H9 (cell line): Measurements from ENCODE around the gene POC1B. TPM values are rescaled to one million over a fixed set of nuclear protein-coding genes. Genes with fewer than 3 reads are reported as not detected.

Experiments used
- DNase-seq: peaks from one replicate; pipeline ENCODE4 v3.0.0-alpha.2; 2017
- H2AFZ ChIP-seq: one replicate; pipeline ENCODE4 v1.6.1; 2013; ENCODE audit warnings: mild to moderate bottlenecking, low read length, control low read depth, moderate library complexity
- H2AK5ac ChIP-seq: 2 replicates; pipeline ENCODE4 v1.6.1; 2013; ENCODE audit warnings: low read length, control low read depth, mixed read lengths; ENCODE audit not compliant: insufficient read length
- H2BK120ac ChIP-seq: one replicate; pipeline ENCODE4 v1.6.1; 2013; ENCODE audit warnings: low read depth, mild to moderate bottlenecking, low read length, control low read depth, inconsistent platforms; ENCODE audit not compliant: poor library complexity, severe bottlenecking
- H2BK12ac ChIP-seq: 2 replicates; pipeline ENCODE4 v1.6.1; 2013; ENCODE audit warnings: low read length, control low read depth, mixed read lengths, low read depth; ENCODE audit not compliant: insufficient read length
- H2BK15ac ChIP-seq: 2 replicates; pipeline ENCODE4 v1.6.1; 2013; ENCODE audit warnings: low read depth, low read length, control low read depth
- H2BK20ac ChIP-seq: one replicate; pipeline ENCODE4 v1.6.1; 2013; ENCODE audit warnings: low read depth, mild to moderate bottlenecking, low read length, control low read depth, inconsistent platforms; ENCODE audit not compliant: poor library complexity, severe bottlenecking
- H2BK5ac ChIP-seq: 2 replicates; pipeline ENCODE4 v1.6.1; 2013; ENCODE audit warnings: low read length, control low read depth, mixed read lengths; ENCODE audit not compliant: insufficient read length
- H3K14ac ChIP-seq: 2 replicates; pipeline ENCODE4 v1.6.1; 2013; ENCODE audit warnings: low read length, control low read depth; ENCODE audit not compliant: insufficient read depth
- H3K18ac ChIP-seq: 2 replicates; pipeline ENCODE4 v1.6.1; 2013; ENCODE audit warnings: low read depth, mild to moderate bottlenecking, mixed read lengths, low read length, control low read depth; ENCODE audit not compliant: insufficient read length
- H3K23ac ChIP-seq: 2 replicates; pipeline ENCODE4 v1.6.1; 2013; ENCODE audit warnings: low read length, control low read depth, mixed read lengths, low read depth; ENCODE audit not compliant: insufficient read length
- H3K23me2 ChIP-seq: 2 replicates; pipeline ENCODE4 v1.6.1; 2013; ENCODE audit warnings: low read depth, mild to moderate bottlenecking, mixed read lengths, low read length, control low read depth; ENCODE audit not compliant: insufficient read length, poor library complexity, severe bottlenecking
- H3K27ac ChIP-seq: 2 replicates; pipeline ENCODE4 v1.5.1; 2013; ENCODE audit warnings: low read length, control low read depth, mixed read lengths, low read depth; ENCODE audit not compliant: insufficient read length
- H3K27me3 ChIP-seq: 2 replicates; pipeline ENCODE4 v1.6.1; 2013; ENCODE audit warnings: low read length, control low read depth, inconsistent platforms; ENCODE audit not compliant: insufficient read depth
- H3K4ac ChIP-seq: 2 replicates; pipeline ENCODE4 v1.6.1; 2013; ENCODE audit warnings: low read depth, mild to moderate bottlenecking, control low read depth, inconsistent platforms, low read length, moderate library complexity
- H3K4me1 ChIP-seq: 2 replicates; pipeline ENCODE4 v1.6.1; 2013; ENCODE audit warnings: low read length, control low read depth, inconsistent platforms; ENCODE audit not compliant: insufficient read depth
- H3K4me2 ChIP-seq: 2 replicates; pipeline ENCODE4 v1.6.1; 2013; ENCODE audit warnings: low read length, control low read depth, mixed read lengths; ENCODE audit not compliant: insufficient read length, insufficient read depth
- H3K56ac ChIP-seq: 2 replicates; pipeline ENCODE4 v1.6.1; 2013; ENCODE audit warnings: low read depth, mild to moderate bottlenecking, mixed read lengths, low read length, control low read depth; ENCODE audit not compliant: insufficient read length
- H3K79me1 ChIP-seq: 2 replicates; pipeline ENCODE4 v1.6.1; 2013; ENCODE audit warnings: low read depth, mild to moderate bottlenecking, moderate library complexity, low read length, control low read depth, inconsistent platforms; ENCODE audit not compliant: insufficient read depth, poor library complexity, severe bottlenecking
- H3K79me2 ChIP-seq: 2 replicates; pipeline ENCODE4 v1.6.1; 2013; ENCODE audit warnings: low read length, control low read depth, inconsistent platforms; ENCODE audit not compliant: insufficient read depth
- H3K9ac ChIP-seq: 2 replicates; pipeline ENCODE4 v1.6.1; 2013; ENCODE audit warnings: low read length, control low read depth, mixed read lengths; ENCODE audit not compliant: insufficient read length; ENCODE audit errors: extremely low read depth
- H3K9me3 ChIP-seq: one replicate; pipeline ENCODE4 v1.6.1; 2013; ENCODE audit warnings: low read depth, low read length, inconsistent platforms; ENCODE audit not compliant: control insufficient read depth
- H3T11ph ChIP-seq: one replicate; pipeline ENCODE4 v1.6.1; 2013; ENCODE audit warnings: mild to moderate bottlenecking, low read length, control low read depth, inconsistent platforms
- H4K20me1 ChIP-seq: one replicate; pipeline ENCODE4 v1.6.1; 2013; ENCODE audit not compliant: control insufficient read depth, insufficient read length, insufficient read depth
- H4K5ac ChIP-seq: 2 replicates; pipeline ENCODE4 v1.6.1; 2013; ENCODE audit warnings: low read depth, mild to moderate bottlenecking, mixed read lengths, low read length, control low read depth; ENCODE audit not compliant: insufficient read length
- H4K8ac ChIP-seq: replicated peaks from 2 replicates; pipeline ENCODE4 v1.6.1; 2013; ENCODE audit warnings: low read length, control low read depth, mixed read lengths, low read depth; ENCODE audit not compliant: insufficient read length
- H4K91ac ChIP-seq: 2 replicates; pipeline ENCODE4 v1.6.1; 2013; ENCODE audit warnings: low read depth, mild to moderate bottlenecking, moderate library complexity, mixed read lengths, low read length, control low read depth; ENCODE audit not compliant: insufficient read length
- H3K27ac Mint-ChIP-seq, 3 experiments: 2 replicates in 2 of 3; 3 replicates in 1 of 3; pipeline ENCODE4 v1.8.0; 2020 to 2021; ENCODE audit warnings: mixed read lengths in 3 of 3, mild to moderate bottlenecking in 1 of 3, moderate library complexity in 1 of 3
- H3K27me3 Mint-ChIP-seq: 2 replicates; pipeline ENCODE4 v1.8.0; 2021; ENCODE audit warnings: low read depth, mild to moderate bottlenecking, moderate library complexity, mixed read lengths
- H3K36me3 Mint-ChIP-seq, 3 experiments: 2 replicates in 2 of 3; 3 replicates in 1 of 3; pipeline ENCODE4 v1.8.0; 2020 to 2021; ENCODE audit warnings: low read depth in 3 of 3, mixed read lengths in 3 of 3; ENCODE audit not compliant: insufficient read depth in 1 of 3
- H3K4me1 Mint-ChIP-seq, 2 experiments: 2 replicates each; pipeline ENCODE4 v1.8.0; 2020; ENCODE audit warnings: mixed read lengths in 2 of 2
- H3K4me3 Mint-ChIP-seq, 2 experiments: 2 replicates in 1 of 2; 3 replicates in 1 of 2; pipeline ENCODE4 v1.8.0; 2020 to 2021; ENCODE audit warnings: mild to moderate bottlenecking in 2 of 2, mixed read lengths in 2 of 2, moderate library complexity in 1 of 2
- H3K9me3 Mint-ChIP-seq, 2 experiments: 2 replicates in 1 of 2; 3 replicates in 1 of 2; pipeline ENCODE4 v1.8.0; 2020; ENCODE audit warnings: mild to moderate bottlenecking in 2 of 2, mixed read lengths in 2 of 2, moderate library complexity in 1 of 2
- WGBS: extraction: QIAGEN DNeasy Blood & Tissue Kit; methylation state at CpG from one replicate; pipeline ENCODE4 v1.1.7; 2013; ENCODE audit warnings: missing lambda C conversion rate, low lambda C conversion rate, mixed read lengths; ENCODE audit not compliant: insufficient read length; ENCODE audit errors: extremely low coverage; 5-methylcytosine and 5-hydroxymethylcytosine counted together
- total RNA-seq: library from RNA; stranded (reverse); gene quantifications from 2 replicates; pipeline ENCODE4 v1.2.1, GENCODE V29; 2021
- TF ChIP-seq, protein P1 (sequence below): fragments of 200-600 bp; sonication (generic); conservative IDR thresholded peaks from 3 replicates; pipeline ENCODE4 v1.8.0; 2021; ENCODE audit warnings: antibody characterized with exemption, mild to moderate bottlenecking

Gene POC1B
- total RNA-seq, 1 experiment from 2014 or later: 12.5 TPM

GRCh38 chr12:89537389-89537788 is 11.5 kb upstream of the POC1B start:
- Histone ChIP-seq H3K4me1 (no peaks in the 10 kb centered on the region), H3K4ac (no peak overlapping the region), H2BK120ac (no peak overlapping the region), H3K27ac (no peak overlapping the region), H3K79me2 (no peaks in the 10 kb centered on the region), H3K9me3 (no peaks in the 10 kb centered on the region), H3T11ph (no peak overlapping the region), H3K9ac (no peak overlapping the region), H3K79me1 (no peaks in the 10 kb centered on the region), H4K91ac (no peak overlapping the region), H3K23ac (no peak overlapping the region), H3K18ac (no peak overlapping the region), H2AFZ (no peak overlapping the region), H3K4me2 (no peak overlapping the region), H2AK5ac (no peak overlapping the region), H3K23me2 (no peaks in the 10 kb centered on the region), H2BK20ac (no peak overlapping the region), H2BK15ac (no peak overlapping the region), H4K20me1 (no peaks in the 10 kb centered on the region), H3K27me3 (no peaks in the 10 kb centered on the region), H3K56ac (no peak overlapping the region), H2BK12ac (no peak overlapping the region), H4K5ac (no peak overlapping the region), H4K8ac (no peak overlapping the region), H2BK5ac (no peak overlapping the region), H3K14ac (no peak overlapping the region)
- H3K4me1 Mint-ChIP-seq: peaks cover 2 to 7% of the 10 kb centered on the region in 2 experiments; a peak in 1 of 4 replicates
- no peak for DNase-seq
- H3K27me3 Mint-ChIP-seq: no peaks in the 10 kb centered on the region; the same call in none of the 2 replicates
- WGBS: no CpG with 5 or more reads among the region's 3 CpGs
- no peak overlapping the region for H3K27ac Mint-ChIP-seq
- TF ChIP-seq, protein P1, sequence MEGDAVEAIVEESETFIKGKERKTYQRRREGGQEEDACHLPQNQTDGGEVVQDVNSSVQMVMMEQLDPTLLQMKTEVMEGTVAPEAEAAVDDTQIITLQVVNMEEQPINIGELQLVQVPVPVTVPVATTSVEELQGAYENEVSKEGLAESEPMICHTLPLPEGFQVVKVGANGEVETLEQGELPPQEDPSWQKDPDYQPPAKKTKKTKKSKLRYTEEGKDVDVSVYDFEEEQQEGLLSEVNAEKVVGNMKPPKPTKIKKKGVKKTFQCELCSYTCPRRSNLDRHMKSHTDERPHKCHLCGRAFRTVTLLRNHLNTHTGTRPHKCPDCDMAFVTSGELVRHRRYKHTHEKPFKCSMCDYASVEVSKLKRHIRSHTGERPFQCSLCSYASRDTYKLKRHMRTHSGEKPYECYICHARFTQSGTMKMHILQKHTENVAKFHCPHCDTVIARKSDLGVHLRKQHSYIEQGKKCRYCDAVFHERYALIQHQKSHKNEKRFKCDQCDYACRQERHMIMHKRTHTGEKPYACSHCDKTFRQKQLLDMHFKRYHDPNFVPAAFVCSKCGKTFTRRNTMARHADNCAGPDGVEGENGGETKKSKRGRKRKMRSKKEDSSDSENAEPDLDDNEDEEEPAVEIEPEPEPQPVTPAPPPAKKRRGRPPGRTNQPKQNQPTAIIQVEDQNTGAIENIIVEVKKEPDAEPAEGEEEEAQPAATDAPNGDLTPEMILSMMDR: no peak
- H3K4me3 Mint-ChIP-seq: no peak overlapping the region
- H3K9me3 Mint-ChIP-seq: no peaks in the 10 kb centered on the region
- no peaks in the 10 kb centered on the region for H3K36me3 Mint-ChIP-seq
